Measurements from ENCODE around the gene FKBP15.

GRCh38 chr9:113163001-113163400 lies 58.1 kb downstream of the FKBP15 start:
- no peak for TF ChIP-seq POLR2A (IDR thresholded peaks at IDR 0.05)
- no peak for TF ChIP-seq CTCF (IDR thresholded peaks at IDR 0.05)
